ENCODE data around the gene MCTP1.
A peak's percentile ranks its signal among the peaks of the same experiment; 100 is the strongest.
"Not testable (repeated sequence)": the region's sequence is repeated elsewhere in the genome, so short reads cannot be mapped to it uniquely, and the experiment has no call there.

MCTP1 gene

GRCh38 chr5:94870511-94871183, 414.2 kb downstream of the MCTP1 start:
- no peak for DNase-seq (ENCODE audit: low read depth in 2 of 2)

GRCh38 chr5:94869921-94870320, 415.0 kb downstream of the MCTP1 start:
- DNase-seq (ENCODE audit: low read depth in 2 of 2): no peak

GRCh38 chr5:94863951-94864350, 420.9 kb downstream of the MCTP1 start:
- DNase-seq (ENCODE audit: low read depth in 2 of 2): no peak

- no peak for DNase-seq (ENCODE audit: low read depth in 2 of 2)
Observed at GRCh38 chr5:94857111-94857510, 427.8 kb downstream of the MCTP1 start.

- DNase-seq (ENCODE audit: low read depth in 2 of 2): no peak
Observed at GRCh38 chr5:94856257-94856800, 428.6 kb downstream of the MCTP1 start.

GRCh38 chr5:94855543-94855942, 429.4 kb downstream of the MCTP1 start:
- no peak for DNase-seq (ENCODE audit: low read depth in 2 of 2)

- no peak for DNase-seq (ENCODE audit: low read depth in 2 of 2)
Observed at GRCh38 chr5:94853120-94853519, 431.8 kb downstream of the MCTP1 start.

GRCh38 chr5:94850960-94851359, 433.9 kb downstream of the MCTP1 start:
- DNase-seq (ENCODE audit: low read depth in 2 of 2): no peak

- peak; percentile 17 to 21 for DNase-seq (ENCODE audit: low read depth in 2 of 2)
Observed at GRCh38 chr5:94849821-94850736, 434.8 kb downstream of the MCTP1 start.

GRCh38 chr5:94849324-94849723, 435.6 kb downstream of the MCTP1 start:
- DNase-seq (ENCODE audit: low read depth in 2 of 2): no peak

- DNase-seq (ENCODE audit: low read depth in 2 of 2): no peak
Observed at GRCh38 chr5:94847726-94848125, 437.2 kb downstream of the MCTP1 start.

GRCh38 chr5:94847019-94847418, 437.9 kb downstream of the MCTP1 start:
- DNase-seq (ENCODE audit: low read depth in 2 of 2): no peak

GRCh38 chr5:94845696-94846095, 439.2 kb downstream of the MCTP1 start:
- DNase-seq (ENCODE audit: low read depth in 2 of 2): not testable (repeated sequence)

- DNase-seq (ENCODE audit: low read depth in 2 of 2): no peak
Observed at GRCh38 chr5:94841598-94842322, 443.1 kb downstream of the MCTP1 start.

- DNase-seq (ENCODE audit: low read depth in 2 of 2): no peak
Observed at GRCh38 chr5:94833851-94834250, 451.0 kb downstream of the MCTP1 start.

GRCh38 chr5:94832685-94833084, 452.2 kb downstream of the MCTP1 start:
- DNase-seq (ENCODE audit: low read depth in 2 of 2): no peak

- no peak for DNase-seq (ENCODE audit: low read depth in 2 of 2)
Observed at GRCh38 chr5:94830520-94830919, 454.4 kb downstream of the MCTP1 start.

- DNase-seq (ENCODE audit: low read depth in 2 of 2): not testable (repeated sequence)
Observed at GRCh38 chr5:94828222-94828621, 456.7 kb downstream of the MCTP1 start.

- DNase-seq (ENCODE audit: low read depth in 2 of 2): no peak
Observed at GRCh38 chr5:94820488-94820887, 464.4 kb downstream of the MCTP1 start.

GRCh38 chr5:94818904-94819303, 466.0 kb downstream of the MCTP1 start:
- DNase-seq (ENCODE audit: low read depth in 2 of 2): no peak

GRCh38 chr5:94815313-94816039, 469.4 kb downstream of the MCTP1 start:
- no peak for DNase-seq (ENCODE audit: low read depth in 2 of 2)

All from fibroblast of skin of left biceps (primary cell).